PC-3 (cell line): ENCODE results near the gene ADSS1. TPM values are rescaled to one million over a fixed set of nuclear protein-coding genes. Genes with fewer than 3 reads are reported as not detected.
A peak's percentile ranks its signal among the peaks of the same experiment; 100 is the strongest.

Experiments used
- ATAC-seq: fragments of 200-7000 bp; cut with Tn5 transposase; 2 replicates; pipeline ENCODE4 v1.9.1; 2020; ENCODE audit warnings: mild to moderate bottlenecking, moderate library complexity
- BruUV-seq: library from RNA; stranded (reverse); fragments of 400-500 nt; replicated peaks from 2 replicates; lab custom pipeline; 2021; lab: Mats Ljungman, UMichigan
- CTCF ChIA-PET: fragments of 300-600 bp; sonication (Branson Sonifier 250); formaldehyde crosslinking; loops from one replicate; lab custom pipeline; 2022; ENCODE audit warnings: antibody characterized with exemption; lab: Charles Lee
- POLR2A ChIA-PET: fragments of 300-600 bp; sonication (Branson Sonifier 250); formaldehyde crosslinking; loops from one replicate; lab custom pipeline; 2022; ENCODE audit warnings: antibody characterized with exemption; ENCODE audit not compliant: unreplicated experiment; lab: Charles Lee
- DNase-seq: peaks from one replicate; pipeline ENCODE4 v3.0.0-alpha.2; 2015
- H2AFZ ChIP-seq: fragments of 300-600 bp; sonication (generic); 2 replicates; pipeline ENCODE4 v1.6.0; 2016; ENCODE audit warnings: antibody characterized with exemption, low read length
- H3F3A ChIP-seq: fragments of 300-600 bp; sonication (generic); one replicate; pipeline ENCODE4 v1.6.0; 2017; ENCODE audit warnings: antibody characterized with exemption, low read length, control low read depth, mild to moderate bottlenecking; ENCODE audit not compliant: unreplicated experiment
- H3K27ac ChIP-seq: fragments of 300-600 bp; sonication (generic); 2 replicates; pipeline ENCODE4 v1.5.1; 2016; ENCODE audit warnings: mild to moderate bottlenecking, low read length
- H3K27me3 ChIP-seq: fragments of 300-600 bp; sonication (generic); 2 replicates; pipeline ENCODE4 v1.6.1; 2016; ENCODE audit warnings: low read length, mixed read lengths
- H3K36me3 ChIP-seq: fragments of 300-600 bp; sonication (generic); 2 replicates; pipeline ENCODE4 v1.6.1; 2016; ENCODE audit warnings: low read depth, mixed run types, low read length, mixed read lengths
- H3K4me1 ChIP-seq: fragments of 300-600 bp; sonication (generic); 2 replicates; pipeline ENCODE4 v1.5.1; 2016; ENCODE audit warnings: low read length; ENCODE audit not compliant: insufficient read depth
- H3K4me2 ChIP-seq: fragments of 300-600 bp; sonication (generic); 2 replicates; pipeline ENCODE4 v1.6.0; 2016; ENCODE audit warnings: low read length
- H3K4me3 ChIP-seq: fragments of 300-600 bp; sonication (generic); 2 replicates; pipeline ENCODE4 v1.5.1; 2016; ENCODE audit warnings: mild to moderate bottlenecking, low read length, mixed read lengths
- H3K79me2 ChIP-seq: fragments of 300-600 bp; sonication (generic); 2 replicates; pipeline ENCODE4 v1.6.1; 2017; ENCODE audit warnings: low read length, mixed read lengths
- H3K9ac ChIP-seq: fragments of 300-600 bp; sonication (generic); 2 replicates; pipeline ENCODE4 v1.6.0; 2016; ENCODE audit warnings: mild to moderate bottlenecking, low read length
- H3K9me2 ChIP-seq: fragments of 300-600 bp; sonication (generic); replicated peaks from 2 replicates; pipeline ENCODE4 v1.6.1; 2016; ENCODE audit warnings: mixed run types, low read length, mixed read lengths
- H3K9me3 ChIP-seq: fragments of 300-600 bp; sonication (generic); 2 replicates; pipeline ENCODE4 v1.6.1; 2016; ENCODE audit warnings: low read length, mixed read lengths
- H4K20me1 ChIP-seq: fragments of 300-600 bp; sonication (generic); 2 replicates; pipeline ENCODE4 v1.6.1; 2016; ENCODE audit warnings: low read length, mixed read lengths
- CTCF ChIP-seq: fragments of 300-600 bp; sonication (generic); conservative IDR thresholded peaks from 2 replicates; pipeline ENCODE4 v1.5.1; 2017; ENCODE audit warnings: antibody characterized with exemption, low read depth, mild to moderate bottlenecking, low read length
- EZH2 ChIP-seq: fragments of 300-600 bp; sonication (generic); IDR thresholded peaks from one replicate; pipeline ENCODE4 v1.6.1; 2017; ENCODE audit warnings: antibody characterized with exemption, mild to moderate bottlenecking, low read length; ENCODE audit not compliant: unreplicated experiment
- EZH2phosphoT487 ChIP-seq: fragments of 300-600 bp; sonication (generic); IDR thresholded peaks from 2 replicates; pipeline ENCODE4 v1.6.1; 2018; ENCODE audit warnings: mild to moderate bottlenecking, antibody characterized with exemption, low read length, borderline replicate concordance
- intact Hi-C: fragments of 100-400 bp; cut with micrococcal nuclease; formaldehyde crosslinking; loops from 2 replicates; pipeline ENCODE4 v1.9.0; 2023
- total RNA-seq: library from RNA; depleted of rRNA; stranded (reverse); fragments of >200 nt; gene quantifications from 2 replicates; pipeline ENCODE4 v1.2.3, GENCODE V29; 2014

ADSS1 gene
- total RNA-seq, 1 experiment from 2014 or later, result 7.9 TPM

DNA sequence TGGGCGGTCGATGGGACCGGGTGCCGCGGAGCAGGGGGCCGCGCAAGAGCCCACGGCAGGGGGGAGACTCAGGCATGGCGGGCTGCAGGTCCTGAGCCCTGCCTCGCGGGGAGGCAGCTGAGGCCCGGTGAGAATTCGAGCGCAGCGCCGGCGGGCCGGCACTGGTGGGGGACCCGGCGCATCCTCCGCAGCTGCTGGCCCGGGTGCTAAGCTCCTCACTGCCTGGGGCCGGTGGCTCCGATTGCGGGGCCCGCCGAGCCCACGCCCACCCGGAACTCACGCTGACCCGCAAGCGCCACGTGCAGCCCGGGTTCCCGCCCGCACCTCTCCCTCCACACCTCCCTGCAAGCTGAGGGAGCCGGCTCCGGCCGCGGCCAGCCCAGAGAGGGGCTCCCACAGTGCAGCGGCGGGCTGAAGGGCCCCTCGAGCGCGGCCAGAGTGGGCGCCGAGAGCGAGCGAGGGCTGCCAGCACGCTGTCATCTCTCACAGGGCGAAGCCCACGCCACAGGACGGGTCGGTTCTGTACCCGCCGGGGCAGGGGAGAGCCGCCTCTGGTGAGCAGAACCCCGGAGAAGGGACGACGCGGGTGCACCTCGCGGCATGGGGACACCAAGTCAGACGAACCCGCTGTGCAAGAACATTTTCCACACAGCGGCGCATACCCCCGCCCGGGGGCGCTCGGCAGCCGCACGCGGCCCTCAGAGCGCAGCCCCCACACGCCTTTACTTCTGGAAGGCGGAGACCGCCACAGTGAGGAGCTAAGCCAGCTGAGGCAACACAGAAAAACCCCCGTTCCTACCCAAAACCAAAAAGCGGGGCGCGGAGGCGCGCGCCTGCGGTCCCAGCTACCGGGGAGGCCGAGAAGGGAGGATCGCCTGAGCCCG is 27.8 kb downstream of the ADSS1 start:
- DNase-seq (no peak), ATAC-seq (no peak)
- ChIA-PET CTCF (interaction anchor here (0.7 kb wide), 1 partner anchor 668 kb away, joined by 3 read pairs; no protein-coding TSS in a partner anchor), POLR2A (interaction anchor here (0.6 to 1.2 kb wide), 2 partner anchors 75 to 757 kb away, joined by 8 to 18 read pairs; no protein-coding TSS in a partner anchor)
- Histone ChIP-seq H3K4me1 (peaks cover 37% of the 10 kb centered on the region), H3K9ac (peak overlapping the region; percentile 82), H3K9me2 (no peaks in the 10 kb centered on the region), H3F3A (no peaks in the 10 kb centered on the region), H3K79me2 (peaks cover 38% of the 10 kb centered on the region), H3K27me3 (no peaks in the 10 kb centered on the region), H3K36me3 (peaks cover 9% of the 10 kb centered on the region; the same call in 1 of the 2 replicates), H3K27ac (peak overlapping the region; percentile 32), H3K4me3 (peak overlapping the region; percentile 64), H3K4me2 (peak overlapping the region; percentile 85), H4K20me1 (peaks cover 23% of the 10 kb centered on the region), H2AFZ (peak overlapping the region; percentile 78), H3K9me3 (no peaks in the 10 kb centered on the region)
- TF ChIP-seq EZH2phosphoT487 (no peak), CTCF (no peak), EZH2 (no peak)
- BruUV-seq, result no TSS peak
- intact Hi-C loops, result no loop called here

DNA sequence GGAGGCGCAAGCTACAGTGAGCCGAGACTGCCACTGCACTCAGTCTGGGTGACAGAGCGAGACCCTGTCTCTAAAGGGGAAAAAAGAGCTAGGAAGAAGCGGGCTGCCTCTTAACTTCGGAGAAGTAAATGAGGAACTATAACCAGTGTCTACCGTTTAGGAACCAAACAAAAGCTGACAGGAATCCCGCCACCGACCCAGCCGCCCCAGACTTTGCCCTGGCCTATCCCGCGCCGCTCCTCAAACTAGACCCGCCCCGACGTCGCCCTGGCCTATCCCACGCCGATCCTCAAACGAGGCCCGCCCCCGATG is 28.4 kb downstream of the ADSS1 start:
- Histone ChIP-seq H3K9me2 (no peaks in the 10 kb centered on the region), H4K20me1 (peaks cover 23% of the 10 kb centered on the region), H3F3A (no peaks in the 10 kb centered on the region), H3K4me1 (peaks cover 32% of the 10 kb centered on the region), H3K4me2 (peak overlapping the region; percentile 85), H2AFZ (peak overlapping the region; percentile 78), H3K27me3 (no peaks in the 10 kb centered on the region), H3K9ac (peak overlapping the region; percentile 82), H3K4me3 (peak overlapping the region; percentile 64), H3K9me3 (no peaks in the 10 kb centered on the region), H3K36me3 (peaks cover 14% of the 10 kb centered on the region; the same call in 1 of the 2 replicates), H3K27ac (peak overlapping the region; percentile 32), H3K79me2 (peaks cover 44% of the 10 kb centered on the region)
- intact Hi-C loops, result no loop called here
- BruUV-seq, result TSS peak; percentile 31
- DNase-seq, result no peak
- ChIA-PET POLR2A (interaction anchor here (0.6 to 1.2 kb wide), 3 partner anchors 74 to 758 kb away, joined by 3 to 18 read pairs (median 8); no protein-coding TSS in a partner anchor), CTCF (interaction anchor here (0.6 kb wide), 2 partner anchors 74 to 218 kb away, joined by 3 read pairs; no protein-coding TSS in a partner anchor)
- ATAC-seq, result peak; percentile 80
- TF ChIP-seq EZH2phosphoT487 (no peak), EZH2 (no peak), CTCF (no peak)
